GOT3 (cell line): ENCODE measurements around the gene MGME1.
"Not testable (repeated sequence)": the region's sequence is repeated elsewhere in the genome, so short reads cannot be mapped to it uniquely, and the experiment has no call there.

Experiments
- DNase-seq: peaks from one replicate; lab custom pipeline; 2025; ENCODE audit warnings: mixed read lengths; lab: John Stamatoyannopoulos, UW

MGME1 gene

DNA sequence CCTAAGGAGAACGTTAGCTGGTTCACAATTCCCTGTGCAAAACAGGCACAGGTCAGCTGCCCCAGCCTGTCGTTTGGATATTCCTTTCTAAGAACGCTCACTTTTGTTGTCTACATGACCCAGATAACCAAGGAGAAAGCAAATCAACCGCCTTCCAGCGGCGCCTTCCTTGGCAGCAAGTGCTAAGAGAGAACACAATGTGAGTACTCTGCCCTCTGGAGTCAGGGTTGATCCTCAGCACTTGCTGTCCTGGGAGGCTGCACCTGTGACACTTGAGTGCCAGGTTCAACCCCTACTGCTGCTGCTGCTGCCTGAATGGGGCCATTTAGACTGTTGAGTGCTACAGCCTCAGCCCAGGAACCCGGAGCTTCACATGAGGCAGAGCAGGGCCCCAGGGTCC, 52.1 kb downstream of the MGME1 start:
- no peak for DNase-seq

GRCh38 chr20:18024606-18025127, 55.8 kb downstream of the MGME1 start:
- no peak for DNase-seq

DNA sequence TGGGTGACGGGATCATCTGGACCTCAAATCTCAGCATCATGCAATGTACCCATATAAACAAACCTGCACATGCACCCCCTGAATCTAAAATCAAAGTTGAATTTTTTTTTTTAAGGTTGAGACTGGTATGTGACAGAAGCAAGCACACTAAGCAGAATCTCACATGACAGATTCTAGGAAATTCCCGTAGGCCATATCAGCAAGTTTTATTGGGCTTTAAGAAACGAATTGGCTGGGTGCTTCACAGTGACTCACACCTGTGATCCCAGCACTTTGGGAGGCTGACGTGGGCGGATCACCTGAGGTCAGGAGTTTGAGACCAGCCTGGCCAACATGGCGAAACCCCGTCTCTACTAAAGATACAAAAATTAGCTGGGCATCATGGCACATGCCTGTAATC, 58.2 kb downstream of the MGME1 start:
- DNase-seq, result not testable (repeated sequence)

DNA sequence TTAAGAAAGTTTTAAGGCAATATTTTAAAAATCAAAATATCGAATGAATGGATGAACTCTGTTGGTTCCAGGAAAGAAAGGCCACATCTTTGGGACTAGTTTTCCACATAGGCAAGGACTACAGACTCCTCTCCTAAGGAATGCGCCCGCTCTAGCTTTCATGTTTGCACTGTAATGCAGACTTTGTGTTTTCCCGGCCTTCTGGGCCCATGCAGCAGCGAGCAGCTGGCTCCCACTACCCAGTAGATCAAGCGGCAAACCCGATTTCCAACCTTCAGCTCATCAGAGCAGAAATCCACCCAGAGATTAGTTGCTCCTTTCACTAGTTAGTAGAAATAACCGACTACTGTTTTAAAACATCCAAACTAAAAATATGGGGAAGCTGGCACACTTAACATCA, 61.2 kb downstream of the MGME1 start:
- no peak for DNase-seq

DNA sequence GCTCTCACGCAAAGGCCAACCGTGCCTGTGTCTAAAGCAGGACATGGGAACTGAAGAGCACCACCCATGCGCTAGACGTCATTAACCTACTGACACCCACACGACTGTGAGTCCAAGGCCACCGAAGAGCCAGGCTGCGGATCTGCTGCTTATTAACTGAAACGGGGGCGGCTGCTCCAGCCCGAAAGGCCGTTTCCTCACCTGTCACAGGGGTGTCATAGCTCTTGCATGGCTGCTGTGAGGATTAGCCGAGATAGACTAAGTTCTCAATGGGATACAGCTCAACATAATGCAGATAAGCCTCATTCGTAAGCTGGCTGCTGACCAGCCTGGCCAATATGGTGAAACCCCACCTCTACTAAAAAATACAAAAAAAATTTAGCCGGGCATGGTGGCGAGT, 62.2 kb downstream of the MGME1 start:
- no peak for DNase-seq

DNA sequence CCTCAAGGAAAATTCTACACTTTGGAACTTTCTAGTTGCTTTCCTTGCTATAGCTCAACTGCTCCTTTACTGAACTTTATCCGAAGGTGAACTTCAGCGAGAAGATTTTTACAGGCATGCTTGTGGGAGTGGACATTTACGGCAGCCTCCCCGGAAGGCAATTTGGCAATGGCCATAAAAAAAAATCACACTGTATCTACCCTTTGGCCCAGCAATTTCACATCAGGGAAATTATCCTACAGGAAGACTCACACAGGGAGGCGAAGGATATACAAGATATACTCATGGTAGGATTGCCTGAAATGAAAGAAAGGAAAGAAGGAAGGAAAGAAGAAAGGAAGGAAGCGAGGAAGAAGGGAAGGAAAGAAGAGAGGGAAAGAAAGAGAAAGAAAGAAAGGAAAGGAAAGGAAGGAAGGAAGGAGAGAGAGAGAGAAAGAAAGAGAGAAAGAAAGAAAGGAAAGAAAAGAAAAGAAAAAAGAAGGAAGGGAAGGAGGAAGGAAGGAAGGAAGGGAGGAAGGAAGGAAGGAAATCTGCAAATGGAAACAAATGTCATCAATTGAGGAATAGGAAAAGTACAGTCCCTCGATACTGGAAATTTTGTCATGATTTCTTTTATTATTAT, 63.2 kb downstream of the MGME1 start:
- DNase-seq, result no peak

DNA sequence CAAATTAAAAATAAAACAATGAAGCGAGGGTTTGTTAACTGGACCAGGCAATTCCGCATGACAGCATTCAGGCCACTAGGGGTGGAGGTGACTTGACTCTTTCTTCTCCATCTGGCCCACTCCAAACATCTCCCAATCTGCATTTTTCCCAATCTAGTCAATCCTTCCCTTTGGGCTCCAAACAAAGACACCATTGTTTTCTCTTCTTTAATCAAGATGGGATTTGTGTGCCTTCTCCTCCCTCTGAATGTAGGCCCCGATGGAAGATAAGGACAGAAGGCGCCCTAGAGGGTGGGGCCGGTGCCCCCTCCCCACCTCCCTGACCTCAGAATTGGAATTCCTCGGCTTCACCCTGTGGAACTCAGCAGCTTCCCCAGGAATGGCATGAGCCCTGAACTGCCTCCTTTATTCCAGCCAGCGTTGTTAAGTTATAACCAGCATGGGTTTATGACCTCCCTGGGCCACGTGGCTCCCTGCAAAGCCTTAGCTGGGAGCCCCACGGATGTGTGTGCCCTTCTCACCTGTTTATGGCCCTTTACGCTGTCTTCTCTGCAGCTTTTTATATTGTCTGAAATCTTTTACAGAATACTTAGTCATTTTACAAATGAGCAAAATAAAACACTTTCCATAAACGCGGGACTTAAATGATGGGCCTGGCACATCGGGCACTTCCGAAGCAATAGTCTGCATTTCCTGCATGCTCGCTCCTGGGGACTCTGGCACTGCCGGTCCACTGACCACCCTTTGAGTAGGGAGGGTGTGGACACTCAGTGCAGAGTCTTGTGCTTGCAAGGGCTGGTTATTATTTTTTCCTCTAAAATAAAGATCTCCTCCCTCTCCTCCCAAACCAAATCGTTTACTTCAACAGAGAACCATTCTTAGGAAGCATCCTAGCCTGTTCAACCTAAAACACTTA, 64.4 kb downstream of the MGME1 start:
- DNase-seq, result no peak

- DNase-seq, result no peak
Observed at GRCh38 chr20:18034039-18034438, 65.2 kb downstream of the MGME1 start.

GRCh38 chr20:18039063-18039462, 70.2 kb downstream of the MGME1 start:
- no peak for DNase-seq
